HepG2 (cell line): ENCODE results near the gene MSMB. TPM values are rescaled to one million over a fixed set of nuclear protein-coding genes. Genes with fewer than 3 reads are reported as not detected.

Experiments
- GPN1 ChIP-seq: sonication (generic); formaldehyde crosslinking; IDR thresholded peaks from 2 replicates; pipeline ENCODE4 v1.5.1; 2020; ENCODE audit warnings: missing genetic modification reagents, borderline replicate concordance
- HMGXB4 ChIP-seq, 2 experiments: sonication (generic) in 1 of 2; formaldehyde crosslinking in 1 of 2; IDR thresholded peaks; 2 replicates each; pipeline versions ENCODE4 v1.4.0 to v1.6.1; 2018 to 2020; ENCODE audit warnings: missing genetic modification reagents in 2 of 2, borderline replicate concordance in 1 of 2, low read depth in 1 of 2, mild to moderate bottlenecking in 1 of 2, missing biosample characterization in 1 of 2
- KDM4B ChIP-seq: sonication (generic); formaldehyde crosslinking; IDR thresholded peaks from 2 replicates; pipeline ENCODE4 v1.4.0; 2020; ENCODE audit warnings: missing genetic modification reagents
- PAXIP1 ChIP-seq: sonication (generic); formaldehyde crosslinking; conservative IDR thresholded peaks from 2 replicates; pipeline ENCODE4 v1.4.0; 2020; ENCODE audit warnings: mild to moderate bottlenecking, missing genetic modification reagents, moderate library complexity
- ZNF343 ChIP-seq: sonication (generic); formaldehyde crosslinking; IDR thresholded peaks from 2 replicates; pipeline ENCODE4 v1.4.0; 2020; ENCODE audit warnings: mild to moderate bottlenecking, missing genetic modification reagents
- ZNF354B ChIP-seq: sonication (generic); formaldehyde crosslinking; IDR thresholded peaks from 2 replicates; pipeline ENCODE4 v1.8.0; 2022; ENCODE audit warnings: mild to moderate bottlenecking, missing genetic modification reagents
- polyA plus RNA-seq, 8 experiments: library from polyadenylated mRNA; depleted of rRNA in 3 of 8; stranded (reverse) in 7 of 8; unstranded in 1 of 8; fragments of >200 nt; fragmentation: Illumina TruSeq in 4 of 8; extraction: Trizol in 4 of 8; gene quantifications; 2 replicates each; pipeline versions ENCODE4 v1.2.1 to v1.2.3, GENCODE V29; 2011 to 2016; ENCODE audit warnings: low read depth in 4 of 8, missing spikeins in 1 of 8, mixed read lengths in 1 of 8; ENCODE audit not compliant: insufficient read depth in 1 of 8
- total RNA-seq, 5 experiments: library from RNA; depleted of rRNA; stranded (reverse); fragments of >200 nt; fragmentation: Illumina TruSeq; extraction: Trizol; gene quantifications; 2 replicates each; pipeline ENCODE4 v1.2.3, GENCODE V29; 2016; ENCODE audit warnings: low read depth in 1 of 5
- TF ChIP-seq, protein P1 (sequence below): sonication (generic); formaldehyde crosslinking; IDR thresholded peaks from 2 replicates; pipeline ENCODE4 v1.8.0; 2022; ENCODE audit warnings: missing genetic modification reagents, mild to moderate bottlenecking, inconsistent platforms, borderline replicate concordance
- TF ChIP-seq, protein P2 (sequence below): IDR thresholded peaks from 2 replicates; pipeline ENCODE4 v1.6.1; 2016; ENCODE audit warnings: missing compliant biosample characterization, missing genetic modification reagents, borderline replicate concordance

Gene MSMB
- total and polyA plus RNA-seq, 2 of the 13 experiments (the other 11 are each of a cell fraction or from before 2014, with no cell fraction given) = 0.84 TPM; not detected in 1

- TF ChIP-seq PAXIP1 (CRISPR knock-in tag) = peak; percentile 15; the same call in 1 of the 2 replicates
- TF ChIP-seq HMGXB4 (CRISPR knock-in tag; IDR thresholded peaks at IDR 0.05; ENCODE audit: borderline replicate concordance in 1 of 2, low read depth in 1 of 2) = no peak
- TF ChIP-seq, protein P1, sequence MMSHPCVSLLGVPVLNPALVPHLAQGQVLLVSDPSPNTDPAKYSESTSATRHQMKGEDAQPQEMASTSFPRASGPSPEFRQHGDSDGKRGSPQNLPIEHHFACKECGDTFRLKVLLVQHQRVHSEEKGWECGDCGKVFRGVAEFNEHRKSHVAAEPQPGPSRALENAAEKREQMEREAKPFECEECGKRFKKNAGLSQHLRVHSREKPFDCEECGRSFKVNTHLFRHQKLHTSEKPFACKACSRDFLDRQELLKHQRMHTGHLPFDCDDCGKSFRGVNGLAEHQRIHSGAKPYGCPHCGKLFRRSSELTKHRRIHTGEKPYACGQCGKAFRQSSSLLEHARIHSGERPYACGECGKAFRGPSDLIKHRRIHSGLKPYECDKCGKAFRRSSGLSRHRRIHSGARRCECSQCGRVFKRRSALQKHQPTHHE (CRISPR knock-in tag) = no peak
- TF ChIP-seq, protein P2, sequence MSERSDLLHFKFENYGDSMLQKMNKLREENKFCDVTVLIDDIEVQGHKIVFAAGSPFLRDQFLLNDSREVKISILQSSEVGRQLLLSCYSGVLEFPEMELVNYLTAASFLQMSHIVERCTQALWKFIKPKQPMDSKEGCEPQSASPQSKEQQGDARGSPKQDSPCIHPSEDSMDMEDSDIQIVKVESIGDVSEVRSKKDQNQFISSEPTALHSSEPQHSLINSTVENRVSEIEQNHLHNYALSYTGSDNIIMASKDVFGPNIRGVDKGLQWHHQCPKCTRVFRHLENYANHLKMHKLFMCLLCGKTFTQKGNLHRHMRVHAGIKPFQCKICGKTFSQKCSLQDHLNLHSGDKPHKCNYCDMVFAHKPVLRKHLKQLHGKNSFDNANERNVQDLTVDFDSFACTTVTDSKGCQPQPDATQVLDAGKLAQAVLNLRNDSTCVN = no peak
- TF ChIP-seq KDM4B (CRISPR knock-in tag) = no peak
- TF ChIP-seq ZNF343 (CRISPR knock-in tag) = 0 out of 2 replicates have a peak, but pooled peaks have one; percentile 30
- TF ChIP-seq ZNF354B (CRISPR knock-in tag) = no peak
- no peak for TF ChIP-seq GPN1
These were observed 7.7 kb upstream of the MSMB start (continued) for GRCh38 chr10:46053534-46054434.
